DMS153 (cell line): Measurements from ENCODE around the gene C12orf56.

Source experiments
- DNase-seq: peaks from one replicate; lab custom pipeline; 2025; lab: John Stamatoyannopoulos, UW

The C12orf56 gene, protein sequence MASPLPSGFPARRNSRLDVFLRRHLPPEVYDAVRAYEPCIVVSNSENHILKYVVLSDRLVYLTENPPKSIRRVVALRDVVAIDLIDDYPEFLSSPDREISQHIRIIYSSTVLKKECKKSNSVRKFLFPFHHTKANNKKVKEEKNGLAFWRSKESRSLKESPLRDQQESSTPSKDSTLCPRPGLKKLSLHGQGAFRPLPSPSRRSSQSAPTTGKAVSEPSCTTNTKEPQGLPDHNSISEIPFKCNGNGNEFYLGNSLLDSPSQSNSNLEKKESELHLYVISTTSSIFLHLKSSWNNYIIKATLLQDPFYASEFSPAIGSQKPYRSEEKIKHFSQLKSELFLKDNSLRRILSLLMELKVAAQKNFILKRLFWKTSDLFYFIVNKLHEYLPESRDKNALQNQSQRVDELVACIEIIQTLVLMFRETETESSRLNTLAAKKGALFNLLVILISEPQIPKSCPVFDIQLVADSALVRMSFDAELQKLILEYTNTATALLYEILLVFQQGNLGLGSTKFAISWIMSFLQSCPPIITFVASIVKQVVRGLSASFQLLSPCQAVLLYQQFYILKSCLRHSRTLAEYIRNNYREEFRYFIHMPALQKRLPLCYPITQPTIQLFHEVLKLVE

DNA sequence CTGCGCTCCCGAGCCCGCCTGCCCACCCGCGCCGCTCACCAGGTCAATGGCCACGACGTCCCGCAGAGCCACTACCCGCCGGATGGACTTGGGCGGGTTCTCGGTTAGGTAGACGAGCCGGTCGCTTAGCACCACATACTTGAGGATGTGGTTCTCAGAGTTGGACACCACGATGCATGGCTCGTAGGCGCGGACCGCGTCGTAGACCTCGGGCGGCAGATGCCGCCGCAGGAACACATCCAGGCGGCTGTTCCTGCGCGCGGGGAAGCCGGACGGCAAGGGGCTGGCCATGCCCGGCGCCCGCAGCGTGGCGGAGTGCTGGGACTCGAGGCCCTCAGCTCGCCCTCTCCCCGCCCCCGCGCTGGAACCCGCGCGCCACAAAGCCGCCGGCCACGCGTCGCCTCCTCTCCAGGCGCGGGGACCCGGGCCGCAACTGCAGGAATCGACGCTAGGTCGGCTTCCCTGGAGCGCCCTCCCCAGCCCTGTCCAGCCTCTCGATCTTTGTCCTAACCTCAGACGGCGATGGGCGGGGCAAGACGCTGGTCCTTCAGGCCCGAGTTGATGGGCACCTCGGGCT lies at the start of gene C12orf56:
Gene C12orf56, minus strand, starts transcription at position 484 of the 577 bp plus-strand sequence. Its CDS starts 193 bp downstream, at position 291.
- DNase-seq, result no peak

- DNase-seq, result no peak
These were observed 49.5 kb upstream of the C12orf56 start for GRCh38 chr12:64440100-64440499.

- DNase-seq, result no peak
These were observed 43.4 kb upstream of the C12orf56 start for GRCh38 chr12:64433915-64434314.

DNA sequence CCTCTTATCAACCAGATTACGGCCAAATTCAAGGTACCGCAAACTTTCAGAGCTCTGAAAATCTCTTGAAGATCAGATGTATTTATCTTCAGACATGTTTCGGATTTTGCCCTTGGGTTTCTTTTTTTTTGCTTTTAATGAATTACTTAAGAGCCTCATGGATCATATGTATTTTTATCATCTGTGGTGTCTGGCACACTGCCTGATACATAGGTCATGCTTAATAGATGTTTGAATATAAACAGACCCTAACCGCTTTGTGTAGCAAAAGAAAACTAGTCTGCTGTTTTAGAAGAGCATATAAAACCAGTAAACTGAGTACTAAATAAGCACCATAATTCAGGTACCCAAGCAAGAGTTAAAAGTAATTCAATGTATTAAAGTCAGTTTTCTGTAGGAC lies 41.2 kb upstream of the C12orf56 start:
- no peak for DNase-seq

GRCh38 chr12:64430886-64431285 lies 40.3 kb upstream of the C12orf56 start:
- DNase-seq, result no peak

- DNase-seq, result no peak
These were observed 38.4 kb upstream of the C12orf56 start for GRCh38 chr12:64428956-64429355.

- no peak for DNase-seq
These were observed 37.4 kb upstream of the C12orf56 start for GRCh38 chr12:64427988-64428387.

GRCh38 chr12:64419696-64420095 lies 29.1 kb upstream of the C12orf56 start:
- DNase-seq, result no peak

- DNase-seq, result no peak
These were observed 27.7 kb upstream of the C12orf56 start for GRCh38 chr12:64418209-64418608.

DNA sequence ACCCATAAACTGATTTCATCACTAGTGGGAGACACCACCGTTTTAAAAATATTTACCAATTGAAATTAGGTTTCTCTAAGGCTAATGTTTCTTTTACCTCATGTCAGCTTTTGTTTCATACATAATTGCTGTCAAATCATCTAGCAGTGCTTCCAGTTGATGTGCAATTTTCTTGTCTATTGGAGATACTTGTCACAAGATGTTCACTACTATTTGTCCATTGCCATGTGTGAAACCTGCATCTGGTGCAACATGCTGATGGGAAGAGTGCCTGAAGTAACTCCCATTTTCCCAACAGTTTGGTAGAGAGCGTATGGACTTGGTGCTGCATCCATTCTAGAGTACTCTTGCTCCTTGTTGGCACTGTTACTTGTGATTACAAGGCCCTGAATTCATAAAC lies 23.3 kb upstream of the C12orf56 start:
- no peak for DNase-seq

DNA sequence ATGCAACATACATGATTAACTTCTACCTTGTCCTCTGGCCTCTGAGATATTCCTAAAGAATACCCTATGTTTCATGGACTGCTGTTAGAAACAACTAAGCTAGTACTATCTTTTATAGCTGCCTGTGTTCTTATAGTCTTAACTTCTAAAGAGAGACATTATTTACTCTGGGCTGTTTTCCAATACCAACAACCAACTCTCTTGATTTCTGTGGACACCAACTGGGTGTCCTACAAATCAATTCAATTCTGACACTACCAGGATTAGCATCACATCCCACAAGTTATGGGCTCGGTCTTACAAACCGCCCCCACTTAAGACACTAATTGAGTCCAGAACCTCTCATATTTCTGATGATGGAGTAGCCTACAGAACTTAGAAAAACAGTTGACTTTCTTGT lies 21.9 kb upstream of the C12orf56 start:
- DNase-seq, result no peak

DNA sequence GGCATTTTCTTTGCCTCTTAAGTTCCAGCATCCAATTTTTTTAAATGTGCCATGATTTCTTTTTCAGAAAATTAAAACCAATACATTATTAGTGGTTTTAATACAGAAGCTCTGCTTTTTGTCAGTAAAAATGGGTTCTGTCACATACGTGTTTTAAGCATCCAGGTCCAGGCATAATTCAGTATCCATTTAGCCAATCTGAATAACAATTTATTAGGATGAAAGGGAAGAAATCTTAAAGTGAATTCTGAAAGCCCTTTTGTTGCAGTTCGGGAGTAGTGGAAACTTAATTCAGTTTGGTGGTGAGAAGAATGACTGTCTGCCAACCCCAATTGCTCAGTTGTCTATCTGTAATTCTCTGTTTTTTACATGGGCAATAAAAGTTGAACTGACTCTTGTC lies 20.9 kb upstream of the C12orf56 start:
- DNase-seq, result no peak

DNA sequence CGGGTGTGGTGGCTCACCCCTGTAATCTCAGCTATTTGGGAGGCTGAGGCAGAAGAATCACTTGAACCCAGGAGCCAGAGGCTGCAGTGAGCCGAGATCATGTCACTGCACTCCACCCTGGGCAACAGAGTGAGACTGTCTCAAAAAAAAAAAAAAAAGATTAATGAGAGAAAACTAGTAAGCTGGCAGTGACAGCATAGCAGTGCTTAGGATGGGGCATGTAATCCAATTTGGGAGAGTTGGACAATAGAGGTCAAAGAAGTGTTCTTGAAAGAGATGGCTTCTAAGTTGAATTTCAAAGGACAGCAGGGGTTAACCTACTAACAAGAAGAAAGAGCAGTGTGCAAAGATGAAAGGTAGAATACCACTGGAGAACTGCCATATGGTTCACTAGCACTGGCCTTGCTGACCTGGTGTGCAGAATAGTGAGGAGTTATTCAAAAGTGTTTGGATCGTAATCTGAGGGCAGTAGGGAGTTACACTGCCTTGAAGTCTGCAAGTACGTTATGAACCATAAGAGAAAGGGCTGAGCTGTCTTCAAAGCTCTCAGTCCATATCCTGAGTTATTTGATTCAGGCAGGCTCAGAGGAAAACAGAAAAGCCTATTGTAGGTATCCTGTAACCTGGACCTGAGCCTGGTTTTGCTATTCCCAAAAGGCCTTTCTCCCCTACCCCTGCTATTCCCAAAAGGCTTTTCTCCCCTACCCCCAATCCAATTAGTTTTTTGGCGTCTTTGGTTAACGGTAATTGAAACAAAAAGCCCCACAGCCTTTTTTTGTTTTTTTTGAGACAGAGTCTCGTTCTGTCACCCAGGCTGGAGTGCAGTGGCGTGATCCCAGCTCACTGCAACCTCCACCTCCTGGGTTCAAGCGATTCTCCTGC lies 17.0 kb upstream of the C12orf56 start:
- no peak for DNase-seq

DNA sequence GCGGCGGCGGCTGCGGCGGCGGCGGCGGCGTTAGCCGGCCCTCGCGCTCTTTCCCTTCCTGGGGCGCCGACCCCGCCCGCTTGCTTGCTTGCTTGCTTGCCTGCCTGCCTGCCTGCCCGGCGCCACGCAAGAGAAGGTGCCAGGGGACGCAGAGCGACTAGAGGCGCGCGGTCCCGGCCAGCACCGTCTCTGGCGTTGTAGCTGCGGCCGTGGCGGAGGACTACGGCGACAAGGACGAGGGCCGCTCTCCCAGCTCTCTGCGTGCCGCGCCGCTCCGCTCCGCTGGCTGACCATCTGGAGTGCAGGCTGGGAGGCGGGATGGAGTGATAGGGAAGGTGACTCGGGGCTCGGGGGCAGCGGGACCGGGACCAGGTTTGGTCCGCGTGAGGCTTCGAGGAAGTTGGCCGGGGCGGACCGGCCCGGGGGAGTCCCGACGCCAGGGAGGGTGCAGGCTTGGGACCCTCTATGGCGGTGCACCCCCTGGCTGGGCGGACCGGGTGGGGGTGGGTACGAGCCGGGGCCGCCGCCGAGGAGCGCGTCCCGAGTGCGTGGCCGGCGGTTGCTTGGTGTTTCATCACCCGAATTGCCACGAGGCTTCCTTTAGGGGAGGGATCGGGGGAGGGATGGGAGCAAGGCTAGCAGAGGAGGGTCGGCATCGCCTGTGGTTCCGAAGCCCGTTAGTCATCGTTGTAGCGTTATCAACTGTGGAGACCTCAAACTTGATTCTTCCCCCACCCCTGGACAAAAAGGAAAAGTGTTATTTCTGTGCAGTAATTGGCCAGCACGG lies 14.1 kb upstream of the C12orf56 start:
- DNase-seq, result peak; percentile 10

DNA sequence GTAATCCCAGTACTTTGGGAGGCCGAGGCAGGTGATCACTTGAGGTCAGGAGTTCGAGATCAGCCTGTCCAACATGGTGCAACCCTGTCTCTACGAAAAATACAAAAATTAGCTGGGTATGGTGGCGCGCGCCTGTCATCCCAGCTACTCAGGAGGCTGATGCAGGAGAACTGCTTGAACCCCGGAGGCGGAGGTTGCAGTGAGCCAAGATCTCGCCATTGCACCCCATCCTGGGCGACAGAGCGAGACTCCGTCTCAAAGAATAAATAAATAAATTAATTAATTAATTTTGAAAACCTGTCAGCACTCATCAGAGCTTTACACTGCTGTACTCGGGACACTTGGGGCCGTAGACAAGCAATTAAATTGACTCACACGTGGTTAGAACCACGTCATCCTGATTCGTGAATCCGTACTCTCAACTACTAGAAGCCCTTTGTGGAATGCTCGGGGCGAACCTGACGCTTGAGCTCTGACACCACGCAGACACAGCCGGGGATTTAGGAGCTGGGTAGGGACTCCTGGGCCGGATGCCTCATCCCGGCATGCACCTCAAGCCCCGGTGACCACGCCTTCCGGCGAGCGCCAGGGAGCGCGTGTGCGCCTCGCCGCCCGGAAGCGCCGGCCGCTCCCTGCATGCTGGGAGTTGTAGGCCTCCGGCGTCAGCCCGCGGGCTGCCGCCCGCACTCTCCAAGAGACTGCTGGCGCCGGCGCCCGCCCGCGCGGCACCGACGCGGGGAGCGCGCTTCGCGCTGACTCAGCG lies 13.3 kb upstream of the C12orf56 start, which contains the start of gene XPOT:
Gene XPOT, plus strand, starts transcription at position 686 of the 763 bp plus-strand sequence. CDS start 5,644 bp downstream, outside the sequence.
- peak; percentile 96 for DNase-seq

DNA sequence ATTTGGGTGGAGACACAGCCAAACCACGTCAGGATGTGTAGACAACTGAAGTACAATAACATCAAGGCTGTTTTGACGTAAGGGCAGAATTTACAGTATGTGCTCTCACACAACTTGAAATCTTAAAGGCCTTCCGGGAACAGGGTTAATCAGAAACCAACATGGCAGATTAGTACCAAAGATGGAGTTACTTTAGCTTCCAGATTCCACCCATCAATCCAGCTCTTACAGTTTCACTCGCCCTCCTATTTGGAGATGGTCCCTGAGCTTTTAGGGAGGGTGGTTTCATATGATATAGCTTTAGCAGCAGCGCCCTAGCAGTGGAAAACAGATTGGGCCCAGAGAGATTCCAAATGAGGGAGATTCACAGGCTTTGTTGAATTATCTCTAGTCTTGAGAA lies 11.6 kb upstream of the C12orf56 start:
- no peak for DNase-seq

- no peak for DNase-seq
These were observed 9.5 kb upstream of the C12orf56 start for GRCh38 chr12:64400041-64400440.

- peak; percentile 14 for DNase-seq
These were observed 5.2 kb upstream of the C12orf56 start for GRCh38 chr12:64395739-64396138.

GRCh38 chr12:64392221-64392620 lies 1.7 kb upstream of the C12orf56 start:
- no peak for DNase-seq

- peak; percentile 85 for DNase-seq
These were observed 1.4 kb downstream of the C12orf56 start for GRCh38 chr12:64389154-64389553.
